ENCODE measurements around the gene ALS2. TPM values are rescaled to one million over a fixed set of nuclear protein-coding genes. Genes with fewer than 3 reads are reported as not detected.
"Not testable (repeated sequence)": the region's sequence is repeated elsewhere in the genome, so short reads cannot be mapped to it uniquely, and the experiment has no call there.

ALS2 gene
- total RNA-seq, 1 experiment from 2014 or later: 28.1 TPM

GRCh38 chr2:201764469-201764868 is 16.3 kb downstream of the ALS2 start:
- RAD21 ChIA-PET (ENCODE audit: low non-redundant PET in 1 of 2, low total read pairs in 2 of 2, uncharacterized antibody in 2 of 2, unreplicated experiment in 2 of 2); POLR2A ChIA-PET: not testable (repeated sequence)

GRCh38 chr2:201761101-201761500 is 19.6 kb downstream of the ALS2 start:
- Histone ChIP-seq H3K9me3 (ENCODE audit: control insufficient read depth in 1 of 2, insufficient read depth in 1 of 2, low read depth in 1 of 2, low read length in 2 of 2) (no peaks in the 10 kb centered on the region), H2AFZ (ENCODE audit: low read depth, low read length, poor library complexity, severe bottlenecking) (no peak overlapping the region), H3K4me2 (ENCODE audit: low read length) (no peak overlapping the region), H3K36me3 (ENCODE audit: control insufficient read depth in 1 of 2, insufficient read depth in 2 of 2, low read length in 2 of 2) (peaks cover 9 to 14% of the 10 kb centered on the region in 2 experiments; a peak in 3 of 4 replicates), H3K27ac (ENCODE audit: low read depth, low read length) (no peak overlapping the region), H3K4me1 (ENCODE audit: control insufficient read depth in 1 of 2, insufficient read depth in 2 of 2, low read length in 2 of 2) (no peaks in the 10 kb centered on the region), H3K4me3 (replicated peaks in 1 of 2; ENCODE audit: low read depth in 1 of 2, low read length in 2 of 2) (no peak overlapping the region), H3K9ac (ENCODE audit: low read length) (no peak overlapping the region), H4K20me1 (ENCODE audit: insufficient read depth) (no peaks in the 10 kb centered on the region), H3K27me3 (ENCODE audit: insufficient read depth, low read length) (no peaks in the 10 kb centered on the region), H3K79me2 (ENCODE audit: insufficient read depth, low read length) (no peaks in the 10 kb centered on the region), H3K9me2 (ENCODE audit: insufficient read depth) (no peaks in the 10 kb centered on the region)
- intact Hi-C loops (cut with micrococcal nuclease): no loop called here
- BruUV-seq (replicated peaks): no TSS peak
- TF ChIP-seq EZH2phosphoT487 (IDR thresholded peaks at IDR 0.05; ENCODE audit: borderline replicate concordance) (no peak), POLR2AphosphoS5 (IDR thresholded peaks at IDR 0.05; ENCODE audit: low read depth, low read length) (no peak), RAD21 (IDR thresholded peaks at IDR 0.05; ENCODE audit: low read depth) (no peak), SRF (IDR thresholded peaks at IDR 0.05; ENCODE audit: low read depth) (no peak), POLR2A (IDR thresholded peaks at IDR 0.05; ENCODE audit: borderline replicate concordance, extremely low read depth, insufficient read depth, insufficient read length) (no peak), REST (IDR thresholded peaks at IDR 0.05; ENCODE audit: low read depth) (no peak), ZNF274 (IDR thresholded peaks at IDR 0.05; ENCODE audit: low read depth, low read length) (no peak), SIN3A (IDR thresholded peaks at IDR 0.05; ENCODE audit: low read depth) (no peak)
- CTCF ChIA-PET: no interaction called here
- ATAC-seq (no peak), DNase-seq (ENCODE audit: low read depth, low spot score) (no peak)
- RAD21 ChIA-PET (ENCODE audit: low non-redundant PET in 1 of 2, low total read pairs in 2 of 2, uncharacterized antibody in 2 of 2, unreplicated experiment in 2 of 2): no interaction called here
- POLR2A ChIA-PET: no interaction called here

More at GRCh38 chr2:201764469-201764868, 16.3 kb downstream of the ALS2 start:
- H3K9me3 ChIP-seq (ENCODE audit: control insufficient read depth in 1 of 2, insufficient read depth in 1 of 2, low read depth in 1 of 2, low read length in 2 of 2); ATAC-seq; H3K9ac ChIP-seq (ENCODE audit: low read length); BruUV-seq (replicated peaks); DNase-seq (ENCODE audit: low read depth, low spot score); H3K4me1 ChIP-seq (ENCODE audit: control insufficient read depth in 1 of 2, insufficient read depth in 2 of 2, low read length in 2 of 2); H4K20me1 ChIP-seq (ENCODE audit: insufficient read depth); CTCF ChIA-PET; H3K4me2 ChIP-seq (ENCODE audit: low read length); H3K27me3 ChIP-seq (ENCODE audit: insufficient read depth, low read length); H3K9me2 ChIP-seq (ENCODE audit: insufficient read depth); intact Hi-C loops (cut with micrococcal nuclease); H3K4me3 ChIP-seq (replicated peaks in 1 of 2; ENCODE audit: low read depth in 1 of 2, low read length in 2 of 2); H2AFZ ChIP-seq (ENCODE audit: low read depth, low read length, poor library complexity, severe bottlenecking); H3K27ac ChIP-seq (ENCODE audit: low read depth, low read length): not testable (repeated sequence)
- Histone ChIP-seq H3K36me3 (ENCODE audit: control insufficient read depth in 1 of 2, insufficient read depth in 2 of 2, low read length in 2 of 2) (peaks cover 6 to 14% of the 10 kb centered on the region in 2 experiments; a peak in 2 of 4 replicates), H3K79me2 (ENCODE audit: insufficient read depth, low read length) (peaks cover 12% of the 10 kb centered on the region)
